HG03280 (cell line): ENCODE data around the gene DPM3.

Experiments used
- ATAC-seq: cut with Tn5 transposase; IDR thresholded peaks from one replicate; pipeline ENCODE4 v1.9.1; 2021; ENCODE audit warnings: mild to moderate bottlenecking, moderate library complexity; ENCODE audit not compliant: unreplicated experiment

The DPM3 gene

DNA sequence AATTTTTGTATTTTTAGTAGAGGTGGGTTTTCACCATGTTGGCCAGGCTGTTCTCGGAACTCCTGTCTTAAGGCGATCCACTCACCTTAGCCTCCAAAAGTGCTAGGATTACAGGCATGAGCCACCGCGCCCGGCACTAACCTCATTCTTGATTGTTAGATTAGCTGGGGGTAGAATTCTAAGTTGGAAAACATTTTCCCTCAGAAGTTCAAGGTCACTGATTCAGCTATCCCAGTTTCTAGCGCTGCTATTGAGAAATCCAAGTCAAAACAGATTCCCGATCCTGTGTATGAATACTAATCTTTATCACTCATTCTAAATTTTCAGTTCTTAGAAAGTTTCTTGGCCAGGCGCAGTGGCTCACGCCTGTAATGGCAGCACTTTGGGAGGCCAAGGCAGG is 37.0 kb downstream of the DPM3 start:
- no peak for ATAC-seq

DNA sequence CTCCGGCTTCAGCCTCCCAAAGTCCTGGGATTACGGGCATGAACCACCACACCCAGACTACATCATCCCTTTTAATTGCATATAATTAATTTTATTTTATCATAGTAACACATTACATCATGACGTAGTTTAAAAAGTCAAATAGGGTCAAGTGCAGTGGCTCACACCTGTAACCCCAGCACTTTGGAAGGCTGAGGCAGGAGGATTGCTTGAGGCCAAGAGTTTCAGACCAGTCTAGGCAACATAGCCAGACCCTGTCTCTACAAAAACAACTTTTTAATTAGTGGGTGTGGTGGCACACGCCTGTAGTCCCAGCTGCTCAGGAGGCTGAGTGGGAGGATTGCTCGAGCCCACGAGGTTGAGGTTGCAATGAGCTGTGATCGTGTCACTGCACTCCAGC is 41.0 kb downstream of the DPM3 start:
- ATAC-seq: no peak

DNA sequence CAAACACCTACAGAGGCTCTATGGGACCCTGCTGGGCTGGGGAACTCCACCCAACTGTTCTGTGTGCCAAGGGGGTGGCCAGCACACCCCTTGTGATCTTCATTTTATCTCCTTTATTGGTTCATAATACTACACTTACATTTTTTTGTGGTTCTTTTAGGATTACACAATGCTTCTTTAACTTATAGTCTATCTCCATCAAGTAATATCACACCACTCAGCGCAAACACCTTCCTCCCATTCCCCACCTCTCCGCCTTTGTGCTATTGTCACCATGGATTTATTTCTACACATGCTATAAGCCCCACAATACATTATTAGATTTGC is 45.7 kb downstream of the DPM3 start:
- no peak for ATAC-seq

DNA sequence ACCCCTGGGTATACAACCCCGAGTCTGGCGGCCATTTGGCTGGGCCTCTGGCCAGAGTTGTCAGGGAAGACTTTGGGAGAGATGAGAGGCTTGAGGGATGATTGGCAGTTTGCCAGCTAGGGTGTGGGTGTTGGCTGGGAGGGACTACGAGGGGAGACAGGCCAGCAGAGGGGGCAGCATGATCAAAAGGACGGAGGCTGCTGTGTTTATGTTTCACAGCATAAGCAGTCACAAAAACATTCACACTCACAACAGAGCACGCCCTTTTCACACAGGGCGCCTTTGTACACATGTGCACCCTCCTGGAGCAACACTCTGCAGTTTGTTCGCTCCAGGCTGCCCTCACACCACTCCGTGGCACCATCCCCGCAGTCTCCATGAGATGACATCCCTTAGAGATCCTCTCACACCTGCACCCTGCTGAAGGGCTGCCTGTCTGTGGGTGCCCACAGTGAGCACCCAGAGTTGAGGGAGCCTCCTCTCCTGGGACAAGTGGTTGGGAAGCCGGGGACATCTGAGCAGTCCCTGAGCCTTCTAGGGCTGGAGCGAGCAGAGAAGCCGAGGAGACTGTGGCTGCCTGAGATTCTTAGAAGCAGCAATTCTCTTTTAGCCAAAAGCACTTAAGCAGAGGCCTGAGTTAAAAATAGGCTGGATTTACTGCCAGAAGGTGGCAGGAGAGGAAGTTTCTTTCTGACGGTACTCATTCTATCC is 46.3 kb downstream of the DPM3 start:
- no peak for ATAC-seq

DNA sequence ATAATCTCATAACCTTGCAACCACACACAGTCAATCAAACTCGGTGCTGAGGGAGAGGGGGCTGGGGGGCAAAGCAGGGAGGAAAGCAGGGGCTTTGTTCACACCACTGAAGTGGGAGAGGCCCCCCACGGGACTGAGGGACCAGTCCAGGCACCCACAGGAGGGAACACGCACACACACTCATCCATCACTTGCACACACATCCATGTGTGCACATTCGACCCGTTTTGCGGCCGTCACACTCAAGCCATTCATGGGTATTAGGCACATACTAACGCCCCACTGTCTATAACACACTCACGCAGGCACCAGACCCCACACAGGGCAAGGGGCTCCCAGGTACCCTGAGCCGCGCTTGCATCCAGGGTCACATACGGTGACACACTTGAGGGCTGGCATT is 47.7 kb downstream of the DPM3 start:
- ATAC-seq: no peak

- no peak for ATAC-seq
These were observed 48.2 kb downstream of the DPM3 start for GRCh38 chr1:155092131-155092530.

GRCh38 chr1:155091071-155092051 is 49.0 kb downstream of the DPM3 start:
- ATAC-seq: no peak
